GM08714 (cell line): ENCODE data around the gene GAS7.

ENCODE experiments used
- H3K4me3 ChIP-seq: fragments of 200-500 bp; sonication (Bioruptor generic); 2 replicates; pipeline ENCODE4 v1.5.1; 2014; ENCODE audit warnings: mild to moderate bottlenecking, low read length, inconsistent platforms
- ZNF274 ChIP-seq: IDR thresholded peaks from 2 replicates; pipeline ENCODE4 v1.6.1; 2012; ENCODE audit warnings: mild to moderate bottlenecking, low read depth, low read length

Gene GAS7

DNA sequence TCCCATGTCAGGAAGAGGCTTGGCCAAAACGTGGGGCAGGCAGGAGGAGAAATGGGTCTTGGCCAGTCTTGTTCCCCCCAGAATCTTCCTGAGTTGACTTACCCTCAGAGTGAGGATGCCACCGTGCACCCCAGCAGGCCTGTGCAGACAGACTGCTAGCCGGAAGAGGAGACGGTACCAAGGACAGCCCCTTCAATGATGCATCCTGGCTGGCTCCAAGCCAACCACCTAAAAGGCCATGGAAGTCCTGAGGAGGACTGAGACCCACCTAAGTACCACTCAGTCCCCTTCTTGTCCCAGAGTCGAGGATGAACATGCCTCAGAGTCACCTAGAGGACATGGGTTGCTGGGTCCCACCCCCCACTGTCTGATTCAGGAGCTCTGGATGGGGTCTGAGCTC, 246.6 kb downstream of the GAS7 start:
- no peak overlapping the region for H3K4me3 ChIP-seq
- no peak for TF ChIP-seq ZNF274

DNA sequence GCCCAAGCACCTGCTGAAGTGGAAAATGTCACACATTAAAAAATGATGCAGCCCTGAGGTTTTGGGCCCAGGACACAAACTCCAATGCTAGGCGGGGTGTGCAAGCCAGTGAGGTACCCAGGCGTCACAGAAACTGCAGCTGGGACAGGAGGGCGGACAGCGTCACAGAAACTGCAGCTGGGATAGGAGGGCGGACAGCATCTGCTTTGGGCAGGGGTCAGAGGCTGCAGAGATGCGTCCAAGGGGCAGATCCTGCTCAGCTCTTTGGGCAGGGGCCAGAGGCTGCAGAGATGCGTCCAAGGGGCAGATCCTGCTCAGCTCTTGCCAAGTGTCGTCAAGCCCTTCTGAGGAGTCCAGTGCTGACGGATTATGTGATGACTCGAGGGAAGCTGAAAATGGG, 249.5 kb downstream of the GAS7 start:
- no peak for TF ChIP-seq ZNF274
- H3K4me3 ChIP-seq = no peak overlapping the region

DNA sequence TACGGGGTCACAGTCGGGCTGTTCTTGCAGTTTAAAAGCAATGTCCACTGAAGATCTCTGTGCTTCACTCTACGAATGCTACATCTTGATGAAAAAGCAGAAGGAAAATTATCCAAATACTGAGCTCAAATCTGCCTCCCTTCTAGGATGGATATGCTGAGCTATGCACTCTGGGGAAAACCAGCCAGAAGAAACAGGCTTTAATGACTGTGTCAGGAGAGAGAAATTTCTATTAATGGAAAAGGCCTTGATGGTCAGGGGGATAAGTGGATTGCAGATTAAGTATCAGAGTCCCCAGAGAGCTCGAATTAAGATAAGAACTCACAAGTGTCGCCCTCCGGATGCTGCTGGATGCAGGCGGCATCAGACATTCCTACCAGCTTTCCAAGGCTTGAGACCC, 253.7 kb downstream of the GAS7 start:
- TF ChIP-seq ZNF274 = no peak
- H3K4me3 ChIP-seq = no peak overlapping the region

DNA sequence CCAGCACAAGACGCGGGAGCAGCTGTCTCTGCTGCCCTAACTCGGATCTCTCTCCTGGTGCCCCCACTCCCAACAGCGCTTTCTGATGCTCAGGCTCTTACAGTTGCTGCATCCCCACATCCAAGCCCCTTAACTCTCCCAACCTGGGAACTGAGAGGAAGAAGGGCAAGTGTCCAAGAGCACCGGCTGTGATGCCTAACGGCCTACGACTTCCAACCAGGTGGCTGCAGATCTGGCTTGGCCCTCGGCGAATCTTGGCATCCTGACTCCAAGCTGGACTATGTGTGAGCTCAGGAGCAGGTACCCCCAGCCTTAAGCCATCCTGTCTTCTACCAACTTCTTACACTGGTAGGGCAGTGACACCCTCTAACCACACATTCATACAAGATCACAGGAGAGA, 255.1 kb downstream of the GAS7 start:
- no peak overlapping the region for H3K4me3 ChIP-seq
- TF ChIP-seq ZNF274 = no peak

DNA sequence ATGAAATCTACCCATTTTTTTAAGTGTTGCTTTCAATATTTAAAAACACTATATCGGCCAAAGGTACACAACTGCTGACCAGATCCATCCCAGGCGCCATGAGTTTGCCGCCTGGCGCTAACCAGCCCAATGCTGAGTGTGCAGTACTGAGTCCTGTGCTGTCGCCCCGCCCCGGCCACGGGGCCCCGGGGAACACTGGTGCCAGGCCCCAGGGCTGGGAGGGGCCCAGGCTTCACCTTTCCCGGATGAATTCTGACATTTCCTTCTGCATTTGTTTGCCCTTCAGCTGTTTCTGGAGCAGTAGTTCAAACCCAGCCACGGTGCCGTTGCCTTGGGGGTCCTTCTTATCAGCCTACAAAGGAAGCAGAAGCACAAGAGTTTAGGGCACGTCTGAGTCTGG, 255.5 kb downstream of the GAS7 start:
- no peak overlapping the region for H3K4me3 ChIP-seq
- TF ChIP-seq ZNF274 = no peak

DNA sequence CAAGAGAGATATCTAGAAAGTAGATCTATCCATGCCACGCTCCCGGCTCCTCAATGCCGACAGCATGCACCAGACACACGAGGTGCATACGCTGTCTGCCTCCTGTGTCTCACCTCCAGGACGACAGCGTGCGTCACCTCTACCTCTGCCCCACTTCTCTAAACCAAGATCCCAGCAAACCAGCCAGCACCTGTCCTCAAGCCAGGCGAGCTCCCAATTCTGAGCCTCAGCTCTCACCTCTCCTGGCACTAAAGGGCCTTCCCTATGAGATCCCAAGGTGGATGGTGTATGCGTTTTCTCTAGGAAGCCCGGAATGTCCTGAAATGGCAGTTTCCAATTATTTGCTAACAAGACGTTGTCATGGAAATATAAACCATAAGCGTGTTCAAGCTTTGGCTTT, 257.1 kb downstream of the GAS7 start:
- TF ChIP-seq ZNF274 = no peak
- no peak overlapping the region for H3K4me3 ChIP-seq

DNA sequence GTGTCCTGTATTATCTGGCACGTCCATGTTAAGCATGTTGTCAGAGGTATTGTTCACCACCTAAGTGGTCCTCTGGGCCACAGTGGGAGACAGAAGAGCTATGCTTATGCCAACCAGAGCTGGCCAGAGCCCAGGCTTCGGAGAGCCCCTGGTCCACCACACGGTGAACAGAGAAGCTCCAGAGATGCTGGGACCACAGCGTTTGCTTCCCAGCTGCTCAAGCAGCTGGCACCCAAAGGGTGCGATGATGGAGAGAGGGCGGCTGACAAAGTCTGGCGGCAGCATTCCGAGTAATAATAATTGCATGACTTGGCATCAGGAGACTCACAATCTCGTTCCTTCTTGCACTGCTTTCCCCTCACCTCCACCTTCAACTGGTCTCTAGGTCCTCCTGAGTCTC, 257.6 kb downstream of the GAS7 start:
- H3K4me3 ChIP-seq = no peak overlapping the region
- TF ChIP-seq ZNF274 = no peak

DNA sequence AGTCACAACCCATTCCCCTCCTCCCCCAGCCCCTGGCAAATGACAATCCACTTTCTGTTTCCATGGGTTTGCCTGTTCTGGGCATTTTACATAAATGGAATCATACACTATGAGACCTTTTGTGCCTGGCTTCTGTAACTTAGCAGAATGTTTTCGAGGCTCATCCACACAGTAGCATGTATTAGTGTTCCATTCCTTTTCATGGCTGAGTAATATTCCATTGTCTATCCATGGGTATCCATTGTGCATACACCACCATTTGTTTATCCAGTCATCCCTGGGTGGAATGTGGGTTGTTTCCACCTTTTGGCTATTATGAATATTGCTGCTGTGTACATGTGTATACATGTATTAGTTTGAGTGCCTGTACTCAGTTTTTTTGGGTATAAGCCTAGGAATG, 259.6 kb downstream of the GAS7 start:
- no peak overlapping the region for H3K4me3 ChIP-seq
- no peak for TF ChIP-seq ZNF274

DNA sequence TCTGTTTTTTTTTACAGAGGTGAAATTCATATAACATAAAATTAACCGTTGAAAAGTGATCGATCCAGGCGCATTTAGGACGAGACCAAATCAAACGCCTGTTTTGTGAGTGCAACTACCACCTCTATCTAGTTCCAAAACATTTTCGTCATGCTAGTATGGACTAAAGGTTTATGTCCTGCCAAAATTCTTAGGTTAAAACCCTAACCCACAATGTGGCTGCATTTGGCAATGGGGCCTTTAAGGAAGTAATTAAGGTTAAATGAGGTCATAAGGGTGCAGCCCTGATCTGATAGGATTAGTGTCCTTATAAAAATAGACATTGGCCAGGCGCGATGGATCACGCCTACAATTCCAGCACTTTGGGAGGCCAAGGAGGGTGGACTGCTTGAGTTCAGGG, 260.5 kb downstream of the GAS7 start:
- H3K4me3 ChIP-seq = no peak overlapping the region
- no peak for TF ChIP-seq ZNF274

DNA sequence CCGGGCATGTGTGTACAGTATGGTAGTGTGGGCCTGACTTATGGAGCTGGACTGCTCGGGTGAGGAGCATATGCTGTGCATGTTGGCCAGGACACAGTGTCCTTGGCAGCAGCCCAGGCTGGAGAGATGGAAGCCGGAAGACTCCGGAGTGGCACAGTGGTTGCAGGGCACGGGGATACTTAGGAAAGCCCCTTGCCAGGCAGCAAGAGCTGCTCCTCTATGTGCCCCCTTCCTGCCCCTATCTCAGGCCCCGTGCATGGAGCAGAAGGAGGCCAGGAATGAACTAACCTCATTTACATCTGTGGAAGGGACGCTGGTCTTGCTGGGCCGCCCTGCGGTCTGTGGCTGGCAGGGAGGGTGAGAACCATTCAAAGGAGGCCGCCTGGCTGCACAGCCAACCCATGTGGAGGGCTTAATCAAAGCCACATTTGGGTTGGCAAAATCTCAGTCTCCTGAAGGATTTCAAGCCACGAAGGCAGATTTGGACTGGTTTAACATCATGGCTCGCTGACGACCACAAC, 261.1 kb downstream of the GAS7 start:
- no peak overlapping the region for H3K4me3 ChIP-seq
- no peak for TF ChIP-seq ZNF274

DNA sequence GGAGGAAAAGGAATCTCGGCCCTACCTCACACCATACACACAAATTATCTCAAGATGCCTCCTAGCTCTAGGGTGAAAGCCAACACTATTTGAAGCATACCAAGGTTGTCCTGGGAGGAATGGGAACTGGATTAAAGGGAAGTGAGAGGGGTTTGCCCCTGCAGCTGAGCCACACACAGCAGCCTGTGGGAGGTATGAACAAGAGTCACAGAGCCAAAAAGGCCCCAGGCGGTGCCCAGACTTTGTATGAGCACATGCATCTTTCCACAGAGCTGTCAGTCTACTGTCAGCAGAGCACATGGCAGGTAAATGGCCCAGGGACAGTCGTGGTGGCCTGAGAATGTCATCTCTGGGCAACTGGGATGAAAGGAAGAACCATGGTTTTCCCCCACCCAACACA, 262.3 kb downstream of the GAS7 start:
- no peak overlapping the region for H3K4me3 ChIP-seq
- no peak for TF ChIP-seq ZNF274

DNA sequence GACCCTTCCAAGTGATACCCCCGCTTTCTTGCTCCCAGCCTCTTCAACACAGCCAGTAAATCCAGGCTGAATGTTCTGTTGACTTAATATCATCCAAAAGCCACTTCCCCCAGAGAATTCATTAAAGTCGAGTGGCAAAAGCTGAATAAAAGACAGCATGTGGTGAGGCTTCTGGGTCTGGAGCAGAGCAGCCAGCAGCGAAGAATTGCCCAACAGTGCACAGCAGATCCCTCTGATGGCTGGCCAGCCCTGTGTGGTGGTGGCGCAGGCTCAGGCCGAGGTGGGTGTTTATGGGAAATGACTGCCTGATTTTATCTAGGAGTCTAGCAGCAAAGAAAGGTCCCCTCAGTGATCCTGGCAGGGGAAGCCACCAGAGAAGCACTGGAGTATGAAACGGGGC, 263.0 kb downstream of the GAS7 start:
- TF ChIP-seq ZNF274 = no peak
- H3K4me3 ChIP-seq = no peak overlapping the region

DNA sequence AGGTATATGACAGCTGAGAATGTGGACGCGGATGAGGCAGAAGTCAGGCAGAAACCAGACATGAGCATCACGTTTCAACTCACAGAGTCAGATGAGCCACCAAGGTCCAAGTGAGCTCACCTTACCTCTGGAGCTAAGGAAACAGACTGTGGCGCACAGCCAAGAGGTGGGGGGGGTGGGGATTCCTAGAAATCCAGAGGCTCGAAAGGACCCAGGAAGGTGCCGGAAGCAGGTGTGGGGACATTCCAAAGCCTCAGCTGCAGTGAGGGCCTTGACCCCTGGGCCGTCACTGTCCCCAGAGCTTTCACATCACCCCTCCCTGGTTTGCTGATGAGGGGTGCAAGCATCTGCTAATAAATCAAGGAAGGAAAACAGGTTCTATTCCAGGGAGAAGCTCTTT, 264.1 kb downstream of the GAS7 start:
- no peak for TF ChIP-seq ZNF274
- H3K4me3 ChIP-seq = no peak overlapping the region

DNA sequence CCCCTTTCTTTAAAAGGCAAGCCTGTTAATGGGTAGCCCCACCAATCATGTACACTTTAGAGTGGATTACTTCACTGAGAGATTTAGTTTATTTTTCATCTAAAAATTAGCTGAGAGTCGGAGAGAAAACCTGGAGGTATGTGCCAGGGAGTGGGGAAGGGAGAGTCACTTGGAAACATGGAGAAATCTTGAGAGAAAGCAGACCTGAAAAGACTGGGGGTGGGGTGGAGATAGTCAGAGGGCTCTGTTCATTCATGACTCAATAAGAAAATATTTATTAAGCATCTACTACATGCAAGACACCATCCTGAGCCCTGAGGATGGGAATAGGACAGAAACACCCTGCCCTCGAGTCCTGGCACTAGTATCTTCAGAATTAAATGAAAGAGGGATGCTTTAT, 265.9 kb downstream of the GAS7 start:
- H3K4me3 ChIP-seq = no peak overlapping the region
- TF ChIP-seq ZNF274 = no peak

DNA sequence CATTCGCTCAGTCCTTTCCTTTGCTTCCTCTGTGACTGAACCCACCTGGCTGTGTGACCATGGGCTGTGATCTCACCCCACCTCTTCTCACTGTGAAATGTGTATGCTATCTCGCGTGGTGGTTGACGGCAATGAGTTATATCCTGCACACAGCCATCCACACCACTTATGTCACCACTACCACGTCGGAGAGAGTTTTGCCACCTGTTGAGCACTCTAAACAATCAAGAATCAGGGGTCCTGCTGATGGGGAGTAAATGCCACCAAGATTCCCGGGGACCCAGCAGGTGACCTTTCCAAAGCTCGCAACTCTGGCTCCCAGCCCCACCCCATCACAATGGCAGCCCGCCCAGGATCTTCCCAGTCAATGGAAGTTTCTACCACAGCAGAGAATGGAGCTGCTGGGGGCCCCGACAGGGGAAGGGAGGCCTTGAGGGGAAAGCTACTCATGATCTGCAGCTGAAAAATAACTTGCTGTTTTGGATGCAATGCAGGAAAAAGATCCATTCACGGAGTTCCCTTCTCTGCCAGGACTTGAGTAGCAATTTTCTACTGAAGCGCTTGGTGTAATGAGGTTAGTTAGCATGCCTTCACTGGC, 267.2 kb downstream of the GAS7 start:
- no peak for TF ChIP-seq ZNF274
- no peak overlapping the region for H3K4me3 ChIP-seq

DNA sequence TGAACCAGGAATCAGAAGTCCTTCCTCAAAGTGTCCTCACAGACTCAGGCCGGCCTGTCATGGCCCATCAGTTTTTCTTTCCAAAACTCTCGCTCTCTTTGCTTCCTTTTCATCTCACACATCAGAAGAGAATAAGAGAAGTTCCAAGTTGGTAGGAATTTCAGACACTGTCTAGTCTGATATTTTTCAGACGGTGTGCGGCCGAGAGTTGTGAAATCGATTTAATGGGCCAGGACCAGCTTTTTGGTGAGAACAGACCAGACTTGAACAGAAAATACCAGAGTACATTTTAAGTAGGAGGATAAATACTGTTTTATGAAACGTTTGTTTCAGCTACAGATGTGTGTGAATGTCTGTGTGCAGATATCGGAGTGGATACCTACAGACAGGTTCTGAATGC, 268.5 kb downstream of the GAS7 start:
- no peak for TF ChIP-seq ZNF274
- no peak overlapping the region for H3K4me3 ChIP-seq
